Measurements from ENCODE around the gene NRF1. TPM values are rescaled to one million over a fixed set of nuclear protein-coding genes. Genes with fewer than 3 reads are reported as not detected.
"Not testable (repeated sequence)": the region's sequence is repeated elsewhere in the genome, so short reads cannot be mapped to it uniquely, and the experiment has no call there.

The NRF1 gene
- total RNA-seq, 1 donor = 14.0 TPM

DNA sequence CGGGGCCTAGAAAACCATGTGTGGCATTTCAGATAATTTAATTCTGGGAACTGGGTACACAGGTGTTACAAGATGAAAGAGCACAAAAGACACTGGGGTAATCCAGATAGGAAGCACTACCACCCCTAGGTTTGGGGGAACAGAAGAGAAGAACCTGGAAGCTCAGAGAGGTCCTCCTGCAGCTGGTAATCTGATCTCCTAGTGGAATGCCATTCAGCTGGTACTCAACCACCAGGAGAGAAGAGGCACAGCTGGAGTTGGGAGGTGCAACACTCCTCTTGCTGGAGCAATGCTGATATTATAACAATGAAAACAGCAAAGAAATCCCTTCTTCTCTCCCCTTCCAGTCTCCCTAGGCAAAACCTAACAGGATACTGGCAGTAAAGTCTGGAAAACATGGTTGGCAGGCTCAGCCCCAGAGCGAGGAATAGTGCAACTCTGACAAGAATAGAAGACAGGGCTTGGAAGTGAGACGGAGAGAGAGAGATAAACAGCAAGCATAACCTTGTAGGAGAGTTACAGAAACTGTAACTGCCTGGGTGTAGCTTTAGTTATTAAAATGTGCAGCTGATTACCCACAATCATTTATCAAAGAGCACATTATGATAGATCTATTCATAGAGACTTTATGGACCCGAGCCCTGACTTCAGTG, 35.0 kb downstream of the NRF1 start:
- no peak overlapping the region for H3K4me3 ChIP-seq (ENCODE audit: low read depth, low read length)
- TF ChIP-seq, protein P1, sequence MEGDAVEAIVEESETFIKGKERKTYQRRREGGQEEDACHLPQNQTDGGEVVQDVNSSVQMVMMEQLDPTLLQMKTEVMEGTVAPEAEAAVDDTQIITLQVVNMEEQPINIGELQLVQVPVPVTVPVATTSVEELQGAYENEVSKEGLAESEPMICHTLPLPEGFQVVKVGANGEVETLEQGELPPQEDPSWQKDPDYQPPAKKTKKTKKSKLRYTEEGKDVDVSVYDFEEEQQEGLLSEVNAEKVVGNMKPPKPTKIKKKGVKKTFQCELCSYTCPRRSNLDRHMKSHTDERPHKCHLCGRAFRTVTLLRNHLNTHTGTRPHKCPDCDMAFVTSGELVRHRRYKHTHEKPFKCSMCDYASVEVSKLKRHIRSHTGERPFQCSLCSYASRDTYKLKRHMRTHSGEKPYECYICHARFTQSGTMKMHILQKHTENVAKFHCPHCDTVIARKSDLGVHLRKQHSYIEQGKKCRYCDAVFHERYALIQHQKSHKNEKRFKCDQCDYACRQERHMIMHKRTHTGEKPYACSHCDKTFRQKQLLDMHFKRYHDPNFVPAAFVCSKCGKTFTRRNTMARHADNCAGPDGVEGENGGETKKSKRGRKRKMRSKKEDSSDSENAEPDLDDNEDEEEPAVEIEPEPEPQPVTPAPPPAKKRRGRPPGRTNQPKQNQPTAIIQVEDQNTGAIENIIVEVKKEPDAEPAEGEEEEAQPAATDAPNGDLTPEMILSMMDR (IDR thresholded peaks at IDR 0.05; ENCODE audit: insufficient read depth, low read length) = no peak
- DNase-seq (ENCODE audit: low read depth) = no peak

GRCh38 chr7:129649128-129649690, 37.7 kb downstream of the NRF1 start:
- DNase-seq (ENCODE audit: low read depth) = no peak
- H3K4me3 ChIP-seq (ENCODE audit: low read depth, low read length) = no peak overlapping the region
- TF ChIP-seq, protein P1 (IDR thresholded peaks at IDR 0.05; ENCODE audit: insufficient read depth, low read length) = no peak

GRCh38 chr7:129650056-129650758, 38.7 kb downstream of the NRF1 start:
- no peak overlapping the region for H3K4me3 ChIP-seq (ENCODE audit: low read depth, low read length)
- DNase-seq (ENCODE audit: low read depth) = no peak
- TF ChIP-seq, protein P1 (IDR thresholded peaks at IDR 0.05; ENCODE audit: insufficient read depth, low read length) = no peak

GRCh38 chr7:129652914-129653313, 41.4 kb downstream of the NRF1 start:
- no peak overlapping the region for H3K4me3 ChIP-seq (ENCODE audit: low read depth, low read length)
- no peak for DNase-seq (ENCODE audit: low read depth)
- TF ChIP-seq, protein P1 (IDR thresholded peaks at IDR 0.05; ENCODE audit: insufficient read depth, low read length) = no peak

DNA sequence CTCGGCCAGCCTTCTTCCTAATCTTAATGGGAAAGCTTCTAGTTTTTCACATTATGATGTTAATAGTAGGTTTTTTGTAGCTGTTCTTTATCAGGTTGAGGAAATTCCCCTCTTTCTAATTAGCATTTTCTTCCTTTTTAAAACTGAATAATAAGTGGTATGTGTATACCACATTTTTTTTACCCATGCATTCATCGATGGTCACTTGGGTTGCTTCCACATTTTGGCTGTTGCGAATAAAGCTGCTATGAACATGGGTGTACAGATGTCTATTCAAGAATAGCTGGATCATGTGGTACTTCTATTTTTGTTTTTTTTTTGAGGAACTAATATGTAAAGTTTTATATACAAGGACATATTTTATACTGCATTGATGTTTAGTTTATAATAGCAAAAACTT, 44.3 kb downstream of the NRF1 start:
- TF ChIP-seq, protein P1 (IDR thresholded peaks at IDR 0.05; ENCODE audit: insufficient read depth, low read length) = no peak
- H3K4me3 ChIP-seq (ENCODE audit: low read depth, low read length) = no peak overlapping the region
- DNase-seq (ENCODE audit: low read depth) = no peak

GRCh38 chr7:129657363-129657762, 45.8 kb downstream of the NRF1 start:
- TF ChIP-seq, protein P1 (IDR thresholded peaks at IDR 0.05; ENCODE audit: insufficient read depth, low read length) = no peak
- H3K4me3 ChIP-seq (ENCODE audit: low read depth, low read length) = no peak overlapping the region
- DNase-seq (ENCODE audit: low read depth) = no peak

- not testable (repeated sequence) for H3K4me3 ChIP-seq (ENCODE audit: low read depth, low read length); DNase-seq (ENCODE audit: low read depth)
Observed at GRCh38 chr7:129659907-129660306, 48.4 kb downstream of the NRF1 start.
